IMR-90 (cell line): Measurements from ENCODE around the gene ATP6V1A. TPM values are rescaled to one million over a fixed set of nuclear protein-coding genes. Genes with fewer than 3 reads are reported as not detected.

Experiments used
- ATAC-seq: fragments of 200-7000 bp; cut with Tn5 transposase; 2 replicates; pipeline ENCODE4 v1.9.1; 2020; ENCODE audit warnings: low read depth, mild to moderate bottlenecking, moderate library complexity
- BruUV-seq: library from RNA; stranded (reverse); fragments of 400-500 nt; replicated peaks from 2 replicates; lab custom pipeline; 2021; lab: Mats Ljungman, UMichigan
- CTCF ChIA-PET: fragments of 300-600 bp; formaldehyde crosslinking; extraction: SDS; loops from one replicate; lab custom pipeline; 2021; ENCODE audit warnings: antibody characterized with exemption; lab: Yijun Ruan, JAX
- POLR2A ChIA-PET: fragments of 300-600 bp; sonication (Branson Sonifier 250); formaldehyde crosslinking; loops from one replicate; lab custom pipeline; 2022; ENCODE audit warnings: antibody characterized with exemption; ENCODE audit not compliant: unreplicated experiment; lab: Charles Lee
- DNase-seq: peaks from one replicate; pipeline ENCODE4 v3.0.0; 2013
- H2AFZ ChIP-seq: replicated peaks from 2 replicates; pipeline ENCODE3; 2013; ENCODE audit warnings: low read length, mild to moderate bottlenecking; ENCODE audit not compliant: poor library complexity
- H2AK5ac ChIP-seq: 2 replicates; pipeline ENCODE4 v1.6.1; 2013; ENCODE audit warnings: low read depth, low read length, inconsistent platforms
- H2AK9ac ChIP-seq: replicated peaks from 2 replicates; pipeline ENCODE3; 2013; ENCODE audit warnings: mild to moderate bottlenecking, low read depth, low read length, moderate library complexity; ENCODE audit not compliant: poor library complexity
- H2BK120ac ChIP-seq: 2 replicates; pipeline ENCODE4 v1.6.1; 2013; ENCODE audit warnings: low read depth, low read length, inconsistent platforms
- H2BK15ac ChIP-seq: 3 replicates; pipeline ENCODE4 v1.6.1; 2013; ENCODE audit warnings: low read depth, low read length, inconsistent platforms
- H2BK20ac ChIP-seq: 2 replicates; pipeline ENCODE4 v1.6.1; 2013; ENCODE audit warnings: low read depth, mild to moderate bottlenecking, inconsistent platforms, low read length, moderate library complexity
- H2BK5ac ChIP-seq: 2 replicates; pipeline ENCODE4 v1.6.1; 2013; ENCODE audit warnings: mild to moderate bottlenecking, low read depth, low read length, inconsistent platforms; ENCODE audit not compliant: poor library complexity, severe bottlenecking
- H3K14ac ChIP-seq: replicated peaks from 2 replicates; pipeline ENCODE4 v1.6.1; 2013; ENCODE audit warnings: low read depth, low read length, inconsistent platforms
- H3K18ac ChIP-seq: 2 replicates; pipeline ENCODE4 v1.6.1; 2013; ENCODE audit warnings: low read depth, low read length, control low read depth
- H3K23ac ChIP-seq: 2 replicates; pipeline ENCODE4 v1.6.1; 2013; ENCODE audit warnings: low read depth, low read length, inconsistent platforms
- H3K27ac ChIP-seq: 2 replicates; pipeline ENCODE4 v1.5.1; 2013; ENCODE audit warnings: mild to moderate bottlenecking, control low read depth, low read length; ENCODE audit not compliant: insufficient read depth
- H3K27me3 ChIP-seq: 2 replicates; pipeline ENCODE4 v1.6.1; 2013; ENCODE audit warnings: low read length; ENCODE audit not compliant: control insufficient read depth, insufficient read depth
- H3K36me3 ChIP-seq: 2 replicates; pipeline ENCODE4 v1.6.1; 2013; ENCODE audit warnings: low read length, mixed read lengths; ENCODE audit not compliant: control insufficient read depth, insufficient read depth
- H3K4ac ChIP-seq: 2 replicates; pipeline ENCODE4 v1.6.1; 2013; ENCODE audit warnings: low read depth, low read length, inconsistent platforms
- H3K4me1 ChIP-seq: 2 replicates; pipeline ENCODE4 v1.6.1; 2013; ENCODE audit warnings: low read length, mixed read lengths; ENCODE audit not compliant: control insufficient read depth, insufficient read depth
- H3K4me2 ChIP-seq: 2 replicates; pipeline ENCODE4 v1.6.1; 2013; ENCODE audit warnings: low read depth, mild to moderate bottlenecking, control low read depth, low read length, moderate library complexity
- H3K4me3 ChIP-seq: 2 replicates; pipeline ENCODE4 v1.5.1; 2013; ENCODE audit warnings: low read depth, mild to moderate bottlenecking, control low read depth, low read length, moderate library complexity; ENCODE audit not compliant: insufficient read depth
- H3K56ac ChIP-seq: 2 replicates; pipeline ENCODE4 v1.6.1; 2013; ENCODE audit warnings: low read length, inconsistent platforms; ENCODE audit not compliant: insufficient read depth; ENCODE audit errors: extremely low read depth
- H3K79me1 ChIP-seq, 2 experiments: 2 replicates each; pipeline ENCODE4 v1.6.1; 2013; ENCODE audit warnings: low read length in 2 of 2, inconsistent platforms in 1 of 2, low read depth in 1 of 2
- H3K9ac ChIP-seq: 2 replicates; pipeline ENCODE4 v1.6.1; 2013; ENCODE audit warnings: low read depth, low read length, control low read depth
- H3K9me1 ChIP-seq: 2 replicates; pipeline ENCODE4 v1.6.1; 2013; ENCODE audit warnings: low read length, inconsistent platforms; ENCODE audit not compliant: insufficient read depth
- H3K9me3 ChIP-seq: 2 replicates; pipeline ENCODE4 v1.6.1; 2013; ENCODE audit warnings: low read length; ENCODE audit not compliant: control insufficient read depth, insufficient read depth
- H4K20me1 ChIP-seq: 2 replicates; pipeline ENCODE4 v1.6.1; 2013; ENCODE audit warnings: low read length, inconsistent platforms; ENCODE audit not compliant: insufficient read depth
- H4K5ac ChIP-seq: 2 replicates; pipeline ENCODE4 v1.6.1; 2013; ENCODE audit warnings: mild to moderate bottlenecking, low read depth, low read length, control low read depth
- H4K8ac ChIP-seq, 2 experiments: 2 replicates each; pipeline ENCODE4 v1.6.1; 2013; ENCODE audit warnings: low read depth in 2 of 2, low read length in 2 of 2, control low read depth in 1 of 2, inconsistent platforms in 1 of 2
- H4K91ac ChIP-seq: 2 replicates; pipeline ENCODE4 v1.6.1; 2013; ENCODE audit warnings: low read depth, low read length, inconsistent platforms; ENCODE audit not compliant: insufficient read depth
- BHLHE40 ChIP-seq: fragments of 150-350 bp; IDR thresholded peaks from 2 replicates; pipeline ENCODE4 v1.6.1; 2016; ENCODE audit warnings: mild to moderate bottlenecking, low read depth, low read length
- CEBPB ChIP-seq: IDR thresholded peaks from 2 replicates; pipeline ENCODE4 v1.6.1; 2012; ENCODE audit warnings: low read depth, low read length, improper control_type of control experiment
- CHD1 ChIP-seq: IDR thresholded peaks from 2 replicates; pipeline ENCODE4 v1.6.1; 2012; ENCODE audit warnings: low read depth, low read length, improper control_type of control experiment
- MAFK ChIP-seq: IDR thresholded peaks from 2 replicates; pipeline ENCODE4 v1.6.1; 2012; ENCODE audit warnings: low read depth, low read length, improper control_type of control experiment
- MAZ ChIP-seq: IDR thresholded peaks from 2 replicates; pipeline ENCODE4 v1.6.1; 2012; ENCODE audit warnings: low read depth, mild to moderate bottlenecking, low read length, improper control_type of control experiment, moderate library complexity, borderline replicate concordance
- MXI1 ChIP-seq: IDR thresholded peaks from 2 replicates; pipeline ENCODE4 v1.6.1; 2012; ENCODE audit warnings: low read depth, mild to moderate bottlenecking, low read length, moderate library complexity, borderline replicate concordance
- NFE2L2 ChIP-seq: fragments of 150-350 bp; IDR thresholded peaks from 2 replicates; pipeline ENCODE4 v1.6.1; 2016; ENCODE audit warnings: low read depth, mild to moderate bottlenecking, low read length
- POLR2A ChIP-seq: IDR thresholded peaks from 2 replicates; pipeline ENCODE4 v1.6.1; 2012; ENCODE audit warnings: mild to moderate bottlenecking, low read depth, low read length
- RAD21 ChIP-seq: IDR thresholded peaks from 2 replicates; pipeline ENCODE4 v1.6.1; 2012; ENCODE audit warnings: low read length, improper control_type of control experiment
- RCOR1 ChIP-seq: IDR thresholded peaks from 2 replicates; pipeline ENCODE4 v1.6.1; 2012; ENCODE audit warnings: mild to moderate bottlenecking, low read length, improper control_type of control experiment; ENCODE audit not compliant: insufficient replicate concordance
- SMC3 ChIP-seq: fragments of 150-350 bp; IDR thresholded peaks from 2 replicates; pipeline ENCODE4 v1.6.1; 2016; ENCODE audit warnings: low read depth, mild to moderate bottlenecking, antibody characterized with exemption, low read length, moderate library complexity
- WGBS, 2 experiments: methylation state at CpG; one replicate each; pipeline versions ENCODE4 v1.1.5 to v1.1.7; 2013; ENCODE audit warnings: missing lambda C conversion rate in 2 of 2; ENCODE audit not compliant: insufficient read length in 1 of 2; ENCODE audit errors: extremely low coverage in 2 of 2; 5-methylcytosine and 5-hydroxymethylcytosine counted together
- dilution Hi-C: fragments of 300-500 bp; cut with HindIII; formaldehyde crosslinking; loops from one replicate; pipeline ENCODE4 v1.14.3; 2018; ENCODE audit warnings: low sequenced_read_pairs; ENCODE audit not compliant: unreplicated experiment
- in situ Hi-C: fragments of 300-500 bp; cut with MboI; formaldehyde crosslinking; loops from 3 replicates; pipeline ENCODE4 v1.14.3; 2019; ENCODE audit warnings: low sequenced_read_pairs, inconsistent platforms, mixed read lengths
- intact Hi-C: fragments of 100-400 bp; cut with micrococcal nuclease; formaldehyde crosslinking; loops from 2 replicates; pipeline ENCODE4 v1.10.0; 2022
- polyA plus RNA-seq, 3 experiments: library from polyadenylated mRNA; depleted of rRNA; stranded (reverse); fragments of >200 nt; gene quantifications; 2 replicates each; pipeline ENCODE4 v1.2.3, GENCODE V29; 2012; ENCODE audit warnings: low replicate concordance in 1 of 3
- total RNA-seq: library from RNA; depleted of rRNA; stranded (reverse); fragments of >200 nt; gene quantifications from 2 replicates; pipeline ENCODE4 v1.2.3, GENCODE V29; 2012
- TF ChIP-seq, protein P1 (sequence below): fragments of 150-350 bp; IDR thresholded peaks from 2 replicates; pipeline ENCODE4 v1.6.1; 2016; ENCODE audit warnings: low read depth, mild to moderate bottlenecking, low read length, moderate library complexity, borderline replicate concordance

ATP6V1A gene
- total and polyA plus RNA-seq, 2 of the 4 experiments (the other 2 are of a cell fraction) = 15.1 to 98.0 TPM

DNA sequence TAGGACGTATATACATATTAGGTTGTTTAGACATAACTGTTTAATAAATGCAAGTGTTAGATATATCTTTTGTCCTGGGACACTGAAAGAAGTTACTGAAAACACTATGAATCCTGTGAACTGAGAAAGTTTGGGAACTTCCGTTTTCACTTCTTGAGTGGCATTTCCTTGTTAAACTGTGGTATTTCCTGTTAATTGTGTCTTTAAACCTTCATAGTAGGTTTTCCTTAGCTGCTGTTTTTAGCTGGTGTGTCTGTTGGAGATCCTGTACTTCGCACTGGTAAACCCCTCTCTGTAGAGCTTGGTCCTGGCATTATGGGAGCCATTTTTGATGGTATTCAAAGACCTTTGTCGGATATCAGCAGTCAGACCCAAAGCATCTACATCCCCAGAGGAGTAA is 37.1 kb downstream of the ATP6V1A start:
- H2AK9ac ChIP-seq = no peak overlapping the region
- H4K91ac ChIP-seq = peak overlapping the region; percentile 75
- H2AFZ ChIP-seq = no peak overlapping the region
- peaks cover 2% of the 10 kb centered on the region; the same call in 1 of the 2 replicates for H3K9me1 ChIP-seq
- in situ Hi-C loops (no loop called here), dilution Hi-C loops (no loop called here), intact Hi-C loops (loop anchor here (1.0 kb wide), 1 partner anchor 39 kb away; no protein-coding TSS in a partner anchor)
- peaks cover 3 to 13% of the 10 kb centered on the region in 2 experiments; a peak in 2 of 4 replicates for H3K79me1 ChIP-seq
- ATAC-seq (peak; percentile 19; the same call in 1 of the 2 replicates), DNase-seq (no peak)
- H3K56ac ChIP-seq = peak overlapping the region; percentile 1; the same call in 1 of the 2 replicates
- no peaks in the 10 kb centered on the region for H4K20me1 ChIP-seq
- H2BK15ac ChIP-seq = peak overlapping the region; percentile 51; the same call in 1 of the 3 replicates
- WGBS, 2 experiments = no CpG with 5 or more reads among the region's 4 CpGs
- H2BK120ac ChIP-seq = peak overlapping the region; percentile 70
- peak overlapping the region; percentile 20; the same call in 1 of the 2 replicates for H2AK5ac ChIP-seq
- TF ChIP-seq, protein P1, sequence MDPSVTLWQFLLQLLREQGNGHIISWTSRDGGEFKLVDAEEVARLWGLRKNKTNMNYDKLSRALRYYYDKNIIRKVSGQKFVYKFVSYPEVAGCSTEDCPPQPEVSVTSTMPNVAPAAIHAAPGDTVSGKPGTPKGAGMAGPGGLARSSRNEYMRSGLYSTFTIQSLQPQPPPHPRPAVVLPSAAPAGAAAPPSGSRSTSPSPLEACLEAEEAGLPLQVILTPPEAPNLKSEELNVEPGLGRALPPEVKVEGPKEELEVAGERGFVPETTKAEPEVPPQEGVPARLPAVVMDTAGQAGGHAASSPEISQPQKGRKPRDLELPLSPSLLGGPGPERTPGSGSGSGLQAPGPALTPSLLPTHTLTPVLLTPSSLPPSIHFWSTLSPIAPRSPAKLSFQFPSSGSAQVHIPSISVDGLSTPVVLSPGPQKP = no peak
- TF ChIP-seq NFE2L2 (no peak), MXI1 (no peak), CEBPB (no peak), MAFK (no peak), RCOR1 (no peak), CHD1 (no peak), RAD21 (no peak), BHLHE40 (no peak), SMC3 (no peak), MAZ (no peak), POLR2A (no peak)
- peak overlapping the region in 1 of 2 experiments; percentile 17; a peak in 2 of 4 replicates for H4K8ac ChIP-seq
- H3K27me3 ChIP-seq = no peaks in the 10 kb centered on the region
- POLR2A ChIA-PET = interaction anchor here (0.6 kb wide), 1 partner anchor 270 kb away, joined by 3 read pairs; no protein-coding TSS in a partner anchor
- H3K4me1 ChIP-seq = peaks cover 2% of the 10 kb centered on the region; the same call in 1 of the 2 replicates
- H3K4ac ChIP-seq = peak overlapping the region; percentile 84
- peak overlapping the region; percentile 92; the same call in 1 of the 2 replicates for H3K18ac ChIP-seq
- H3K4me3 ChIP-seq = no peak overlapping the region
- H3K14ac ChIP-seq = peak overlapping the region; percentile 53
- no TSS peak for BruUV-seq
- no peak overlapping the region; the same call in 1 of the 2 replicates for H3K9ac ChIP-seq
- H3K4me2 ChIP-seq = peak overlapping the region; percentile 38; the same call in 1 of the 2 replicates
- peak overlapping the region; percentile 64 for H2BK5ac ChIP-seq
- H4K5ac ChIP-seq = peak overlapping the region; percentile 71
- CTCF ChIA-PET = interaction anchor here (1.5 kb wide), 1 partner anchor 55 kb away, joined by 3 read pairs; the partner anchor contains the start of gene GRAMD1C
- peak overlapping the region; percentile 47 for H2BK20ac ChIP-seq
- peak overlapping the region; percentile 64; the same call in 1 of the 2 replicates for H3K27ac ChIP-seq
- peaks cover 13% of the 10 kb centered on the region for H3K36me3 ChIP-seq
- no peaks in the 10 kb centered on the region for H3K9me3 ChIP-seq
- H3K23ac ChIP-seq = peak overlapping the region; percentile 39
